ENCODE measurements around the gene TXNDC12. TPM values are rescaled to one million over a fixed set of nuclear protein-coding genes. Genes with fewer than 3 reads are reported as not detected.

The TXNDC12 gene
- total RNA-seq, 3 donors from 2014 or later, result 35.1 to 48.4 (median 37.6) TPM

DNA sequence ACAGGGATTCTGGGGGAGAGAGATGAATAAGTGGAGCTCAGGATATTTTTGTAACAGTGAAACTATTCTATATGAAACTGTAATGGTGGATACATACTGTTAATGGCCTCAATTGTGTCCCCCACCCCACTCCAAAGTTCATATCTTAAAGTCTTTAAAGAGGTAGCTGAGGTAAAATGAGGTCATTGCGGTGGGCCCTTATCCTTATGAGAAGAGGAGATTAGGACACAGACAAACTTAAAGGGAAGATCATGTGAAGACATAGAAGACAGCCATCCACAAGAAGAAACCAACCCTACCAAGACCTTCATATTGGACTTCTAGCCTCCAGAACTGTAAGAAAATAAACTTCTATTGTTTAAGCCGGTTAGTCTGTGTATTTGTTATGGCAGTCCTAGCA lies 9.8 kb downstream of the TXNDC12 start:
- Histone ChIP-seq H3K4me3 (no peak overlapping the region), H3K27me3 (no peaks in the 10 kb centered on the region), H3K36me3 (no peaks in the 10 kb centered on the region), H3K27ac (no peak overlapping the region), H3K9me3 (no peaks in the 10 kb centered on the region), H3K4me1 (no peaks in the 10 kb centered on the region)
- intact Hi-C loops (cut with DNase I; ENCODE audit: low total_unique reads), result no loop called here
- TF ChIP-seq, protein P1, sequence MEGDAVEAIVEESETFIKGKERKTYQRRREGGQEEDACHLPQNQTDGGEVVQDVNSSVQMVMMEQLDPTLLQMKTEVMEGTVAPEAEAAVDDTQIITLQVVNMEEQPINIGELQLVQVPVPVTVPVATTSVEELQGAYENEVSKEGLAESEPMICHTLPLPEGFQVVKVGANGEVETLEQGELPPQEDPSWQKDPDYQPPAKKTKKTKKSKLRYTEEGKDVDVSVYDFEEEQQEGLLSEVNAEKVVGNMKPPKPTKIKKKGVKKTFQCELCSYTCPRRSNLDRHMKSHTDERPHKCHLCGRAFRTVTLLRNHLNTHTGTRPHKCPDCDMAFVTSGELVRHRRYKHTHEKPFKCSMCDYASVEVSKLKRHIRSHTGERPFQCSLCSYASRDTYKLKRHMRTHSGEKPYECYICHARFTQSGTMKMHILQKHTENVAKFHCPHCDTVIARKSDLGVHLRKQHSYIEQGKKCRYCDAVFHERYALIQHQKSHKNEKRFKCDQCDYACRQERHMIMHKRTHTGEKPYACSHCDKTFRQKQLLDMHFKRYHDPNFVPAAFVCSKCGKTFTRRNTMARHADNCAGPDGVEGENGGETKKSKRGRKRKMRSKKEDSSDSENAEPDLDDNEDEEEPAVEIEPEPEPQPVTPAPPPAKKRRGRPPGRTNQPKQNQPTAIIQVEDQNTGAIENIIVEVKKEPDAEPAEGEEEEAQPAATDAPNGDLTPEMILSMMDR (IDR thresholded peaks at IDR 0.05), result no peak
- TF ChIP-seq POLR2AphosphoS5 (IDR thresholded peaks at IDR 0.05) (no peak), POLR2A (IDR thresholded peaks at IDR 0.05) (no peak)
- DNase-seq (ENCODE audit: low spot score in 2 of 2), result no peak

- H3K27me3 ChIP-seq, result no peaks in the 10 kb centered on the region
- no peaks in the 10 kb centered on the region for H3K4me1 ChIP-seq
- DNase-seq (ENCODE audit: low spot score in 2 of 2), result no peak
- H3K9me3 ChIP-seq, result no peaks in the 10 kb centered on the region
- TF ChIP-seq POLR2A (IDR thresholded peaks at IDR 0.05) (no peak), POLR2AphosphoS5 (IDR thresholded peaks at IDR 0.05) (no peak)
- TF ChIP-seq, protein P1 (IDR thresholded peaks at IDR 0.05), result no peak
- no peaks in the 10 kb centered on the region for H3K36me3 ChIP-seq
- intact Hi-C loops (cut with DNase I; ENCODE audit: low total_unique reads), result no loop called here
- no peak overlapping the region for H3K27ac ChIP-seq
- H3K4me3 ChIP-seq, result no peak overlapping the region
Observed at GRCh38 chr1:52041551-52042185, 13.3 kb downstream of the TXNDC12 start.

GRCh38 chr1:52037909-52038308 lies 17.1 kb downstream of the TXNDC12 start:
- intact Hi-C loops (cut with DNase I; ENCODE audit: low total_unique reads), result no loop called here
- H3K9me3 ChIP-seq, result no peaks in the 10 kb centered on the region
- no peak overlapping the region for H3K27ac ChIP-seq
- H3K27me3 ChIP-seq, result no peaks in the 10 kb centered on the region
- TF ChIP-seq POLR2AphosphoS5 (IDR thresholded peaks at IDR 0.05) (no peak), POLR2A (IDR thresholded peaks at IDR 0.05) (no peak)
- no peak overlapping the region for H3K4me3 ChIP-seq
- no peaks in the 10 kb centered on the region for H3K36me3 ChIP-seq
- H3K4me1 ChIP-seq, result no peaks in the 10 kb centered on the region
- DNase-seq (ENCODE audit: low spot score in 2 of 2), result no peak

DNA sequence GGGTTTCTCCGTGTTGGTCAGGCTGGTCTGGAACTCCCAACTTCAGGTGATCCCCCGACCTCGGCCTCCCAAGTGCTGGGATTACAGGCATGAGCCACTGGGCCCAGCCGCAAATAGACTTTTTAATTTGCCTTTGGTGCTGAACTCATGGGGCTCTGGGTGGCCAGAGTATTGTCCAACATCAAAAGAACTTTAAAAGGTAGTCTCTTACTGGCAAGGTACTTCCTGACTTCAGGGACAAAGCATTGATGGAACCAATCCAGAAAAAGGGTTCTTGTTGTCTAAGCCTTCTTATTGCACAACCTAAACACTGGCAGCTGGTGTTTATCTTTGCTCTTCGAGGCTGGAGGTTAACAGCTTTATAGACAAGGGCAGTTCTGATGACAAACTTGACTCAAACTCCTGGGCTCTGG lies 17.6 kb downstream of the TXNDC12 start:
- Histone ChIP-seq H3K27ac (no peak overlapping the region), H3K4me3 (no peak overlapping the region), H3K9me3 (no peaks in the 10 kb centered on the region), H3K36me3 (no peaks in the 10 kb centered on the region), H3K27me3 (no peaks in the 10 kb centered on the region), H3K4me1 (peaks cover 0 to 2% of the 10 kb centered on the region in 2 donors)
- no peak for DNase-seq (ENCODE audit: low spot score in 2 of 2)
- TF ChIP-seq, protein P1 (IDR thresholded peaks at IDR 0.05), result no peak
- TF ChIP-seq POLR2A (IDR thresholded peaks at IDR 0.05) (no peak), POLR2AphosphoS5 (IDR thresholded peaks at IDR 0.05) (no peak)
- intact Hi-C loops (cut with DNase I; ENCODE audit: low total_unique reads), result no loop called here

GRCh38 chr1:52034050-52034384 lies 21.0 kb downstream of the TXNDC12 start:
- Histone ChIP-seq H3K27me3 (no peaks in the 10 kb centered on the region), H3K4me1 (peaks cover 3 to 11% of the 10 kb centered on the region in 2 donors), H3K9me3 (no peaks in the 10 kb centered on the region), H3K36me3 (no peaks in the 10 kb centered on the region), H3K4me3 (peak overlapping the region; percentile 87 to 95 (median 92)), H3K27ac (peak overlapping the region; percentile 89 to 97)
- no peak for TF ChIP-seq POLR2AphosphoS5 (IDR thresholded peaks at IDR 0.05)
- TF ChIP-seq POLR2A (IDR thresholded peaks at IDR 0.05), result no peak
- TF ChIP-seq, protein P1 (IDR thresholded peaks at IDR 0.05), result no peak
- DNase-seq (ENCODE audit: low spot score in 2 of 2), result no peak
- intact Hi-C loops (cut with DNase I; ENCODE audit: low total_unique reads), result no loop called here
